HTERT RPE-1 (cell line): ENCODE results near the gene GRIN3B.
"Not testable (repeated sequence)": the region's sequence is repeated elsewhere in the genome, so short reads cannot be mapped to it uniquely, and the experiment has no call there.

Experiments
- in situ Hi-C: fragments of 300-500 bp; cut with MboI; formaldehyde crosslinking; loops from 4 replicates; pipeline ENCODE4 v1.14.3; 2020; ENCODE audit warnings: low sequenced_read_pairs

Gene GRIN3B

DNA sequence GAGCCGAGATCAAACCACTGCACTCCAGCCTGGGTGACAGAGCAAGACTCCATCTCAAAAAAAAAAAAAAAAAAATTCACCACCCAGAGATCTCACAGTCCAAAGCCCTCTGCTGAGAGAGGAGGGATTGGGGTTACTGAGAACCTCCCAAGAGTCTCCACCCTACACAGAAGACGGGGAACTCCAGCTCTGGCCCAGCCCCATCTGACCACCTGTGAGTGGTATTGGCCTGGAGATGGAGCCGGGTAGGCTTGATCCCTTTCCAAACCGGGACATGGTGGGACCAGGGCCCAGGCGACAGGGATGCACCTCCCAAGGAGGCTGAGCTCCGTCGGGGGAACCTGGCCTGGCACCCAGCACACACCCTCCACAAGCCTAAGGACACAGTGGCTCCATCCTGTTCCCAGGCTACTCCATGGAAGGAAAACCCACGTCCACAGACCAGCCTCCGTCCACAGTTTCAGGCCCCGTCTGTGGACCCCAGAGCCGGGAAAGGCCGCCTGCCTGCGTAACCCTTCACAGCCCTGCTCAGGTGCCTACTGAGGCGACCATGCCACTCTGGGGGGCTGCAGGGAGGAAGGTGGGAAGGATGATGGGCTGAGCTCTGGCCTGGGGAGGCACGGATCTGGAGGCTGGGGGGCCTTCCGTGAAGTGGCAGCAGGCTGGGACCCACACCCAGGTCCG is 18.9 kb downstream of the GRIN3B start:
- in situ Hi-C loops = no loop called here

DNA sequence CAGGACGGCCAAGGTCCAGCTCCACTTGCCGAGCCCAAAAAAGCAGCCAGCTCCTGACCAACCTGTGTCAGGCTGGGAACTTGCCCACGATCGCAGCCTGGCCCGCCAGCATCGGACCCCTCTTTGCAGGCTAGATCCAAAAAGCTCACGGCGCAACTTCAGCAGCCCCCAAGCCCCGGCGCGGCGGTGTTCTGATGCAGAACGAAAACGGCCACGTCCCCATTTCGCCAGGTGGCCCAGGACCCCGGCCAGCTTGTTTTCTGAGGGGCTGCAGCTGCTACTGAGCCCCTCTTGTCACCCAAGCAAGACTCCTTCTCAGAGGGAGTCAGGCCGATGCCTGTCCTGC is 19.4 kb downstream of the GRIN3B start:
- in situ Hi-C loops = no loop called here

DNA sequence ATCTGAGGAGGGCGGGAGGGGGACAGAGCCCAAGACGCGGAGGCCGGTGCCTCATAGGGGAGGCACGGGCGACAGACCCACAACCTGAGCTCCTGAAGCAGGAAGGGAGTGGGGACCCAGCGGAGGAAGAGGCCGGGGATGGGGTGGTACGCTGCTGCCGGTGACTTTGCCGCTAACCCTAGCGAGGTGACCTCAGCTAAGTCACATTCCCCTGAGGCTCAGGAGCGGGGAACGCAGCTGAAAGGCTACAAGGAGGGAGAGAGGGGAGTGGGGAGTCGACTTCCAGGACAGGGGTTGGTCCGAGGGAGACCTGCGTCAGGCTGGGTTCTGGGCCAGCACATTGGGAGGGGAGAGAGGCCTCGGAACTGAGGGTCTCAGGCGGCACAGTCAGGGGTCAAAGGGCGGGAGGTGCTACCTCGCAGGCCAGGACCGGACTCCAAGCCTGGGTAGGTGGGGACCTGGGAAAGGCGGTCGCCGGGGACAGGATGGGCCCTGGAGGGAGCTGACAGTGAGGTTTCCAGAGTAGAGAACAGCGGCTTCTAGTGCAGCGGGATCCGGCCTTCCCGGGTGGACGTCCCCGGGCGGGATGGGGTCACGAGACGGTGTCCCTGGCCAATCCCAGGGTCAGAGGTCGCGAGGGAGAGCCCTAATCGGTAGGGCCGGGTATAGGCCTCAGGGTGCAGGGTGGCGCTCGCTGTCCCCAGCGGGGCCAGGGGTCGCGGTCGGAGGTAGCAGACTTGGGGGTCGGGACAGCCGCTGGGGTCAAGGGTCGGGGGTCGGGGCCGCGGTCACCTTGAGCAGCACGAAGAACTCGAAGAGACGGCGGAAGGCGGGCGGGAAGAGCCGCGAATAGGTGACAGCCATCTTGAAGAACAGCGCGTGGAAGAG is 20.0 kb downstream of the GRIN3B start:
- in situ Hi-C loops = no loop called here

DNA sequence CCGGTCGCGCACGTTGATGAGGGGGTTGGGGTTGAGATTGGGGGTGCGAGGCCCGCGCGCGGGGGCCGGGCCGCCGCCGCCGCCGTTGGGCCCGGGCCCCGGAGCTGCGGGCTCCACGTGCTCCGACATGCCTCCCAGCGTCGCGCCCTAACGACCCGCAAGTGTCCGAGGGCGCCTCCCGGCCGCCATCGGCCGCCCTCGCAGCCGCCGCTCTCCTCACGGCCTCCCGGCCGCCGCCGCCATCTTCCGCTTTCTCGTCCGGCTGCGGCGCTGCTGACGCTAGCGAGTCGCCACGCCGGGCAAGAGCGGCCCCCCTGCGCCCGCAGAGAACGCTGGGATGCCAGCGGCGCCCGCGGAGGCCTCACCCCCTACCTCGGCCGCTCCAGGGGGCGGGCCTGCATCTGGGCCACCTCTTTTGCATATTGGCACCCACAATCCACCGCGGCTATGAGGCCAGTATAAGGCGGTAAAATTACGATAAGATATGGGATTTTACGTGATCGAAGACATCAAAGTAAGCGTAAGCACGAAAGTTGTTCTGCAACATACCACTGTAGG is 20.7 kb downstream of the GRIN3B start, which contains the start of gene TMEM259:
TMEM259 (minus strand) TSS at position 256 of the 558 bp plus-strand sequence; CDS start at position 129, 127 bp downstream.
- in situ Hi-C loops = no loop called here

DNA sequence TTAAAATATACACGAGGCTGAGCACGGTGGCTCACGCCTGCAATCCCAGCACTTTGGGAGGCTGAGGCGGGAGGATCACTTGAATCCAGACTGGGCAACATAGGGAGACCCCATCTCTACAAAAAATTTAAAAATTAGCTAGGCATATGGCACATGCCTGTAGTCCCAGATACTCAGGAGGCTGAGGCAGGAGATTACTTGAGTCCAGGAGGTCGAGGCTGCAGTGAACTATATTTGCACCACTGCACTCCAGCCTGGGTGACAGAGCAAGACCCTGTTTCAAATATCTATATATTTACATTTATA is 23.6 kb downstream of the GRIN3B start:
- in situ Hi-C loops = not testable (repeated sequence)

DNA sequence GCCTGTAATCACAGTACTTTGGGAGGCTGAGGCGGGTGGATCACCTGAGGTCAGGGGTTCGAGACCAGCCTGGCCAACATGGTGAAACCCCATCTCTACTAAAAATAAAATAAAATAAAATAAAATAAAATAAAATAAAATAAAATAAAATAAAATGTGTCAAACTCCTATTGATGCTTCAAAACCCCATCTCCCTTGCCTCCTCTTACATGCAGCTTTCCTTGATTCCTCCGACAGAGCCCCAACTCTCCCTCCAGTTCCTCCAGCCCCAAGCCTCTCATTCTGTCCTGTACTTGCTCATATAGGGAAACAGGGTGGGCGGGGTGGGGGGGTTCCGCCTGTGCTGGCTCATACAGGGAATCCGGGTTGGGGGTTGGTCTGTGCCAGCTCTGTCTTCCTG is 24.9 kb downstream of the GRIN3B start:
- in situ Hi-C loops = not testable (repeated sequence)

DNA sequence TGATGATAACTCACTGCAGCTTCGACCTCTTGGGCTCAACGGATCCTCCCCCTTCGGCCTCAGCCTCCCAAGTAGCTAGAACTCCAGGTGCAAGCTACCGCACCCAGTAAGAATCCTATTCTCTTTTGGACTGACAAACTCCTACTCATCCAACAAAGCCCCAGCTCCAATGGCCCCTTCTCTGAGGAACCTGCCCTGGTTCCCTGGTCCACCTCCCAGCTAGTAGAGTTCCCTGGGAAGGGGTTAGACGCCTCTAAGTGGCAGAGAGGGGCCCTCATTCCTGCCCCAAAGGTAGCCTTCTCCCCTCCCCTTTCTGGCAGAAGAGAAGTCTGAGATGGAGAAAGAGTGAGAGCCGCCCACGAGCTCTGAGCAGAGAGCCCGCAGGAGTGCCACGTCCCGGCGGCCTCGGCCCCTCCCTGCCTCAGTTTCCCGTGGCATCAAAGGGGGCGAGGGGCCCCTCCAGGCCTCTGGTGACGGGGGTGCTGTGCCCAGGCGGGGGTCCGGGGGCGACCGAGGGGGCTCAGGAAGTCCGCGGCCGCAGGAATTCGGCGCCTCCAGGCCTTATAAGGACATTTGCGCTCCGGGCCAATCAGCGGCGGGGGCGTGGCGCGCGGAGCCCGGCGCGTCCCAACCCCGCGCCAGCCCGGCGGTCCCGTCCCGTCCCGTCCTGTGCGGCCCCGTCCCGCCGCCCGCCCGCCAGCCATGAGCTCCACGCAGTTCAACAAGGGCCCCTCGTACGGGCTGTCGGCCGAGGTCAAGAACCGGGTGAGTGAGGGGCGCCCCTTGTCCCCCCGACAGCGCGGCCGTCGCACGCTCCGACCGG is 26.0 kb downstream of the GRIN3B start, which contains the start of gene CNN2:
CNN2 (plus strand) TSS at position 649 of the 823 bp plus-strand sequence; CDS start at position 703, 54 bp downstream.
- in situ Hi-C loops = no loop called here

DNA sequence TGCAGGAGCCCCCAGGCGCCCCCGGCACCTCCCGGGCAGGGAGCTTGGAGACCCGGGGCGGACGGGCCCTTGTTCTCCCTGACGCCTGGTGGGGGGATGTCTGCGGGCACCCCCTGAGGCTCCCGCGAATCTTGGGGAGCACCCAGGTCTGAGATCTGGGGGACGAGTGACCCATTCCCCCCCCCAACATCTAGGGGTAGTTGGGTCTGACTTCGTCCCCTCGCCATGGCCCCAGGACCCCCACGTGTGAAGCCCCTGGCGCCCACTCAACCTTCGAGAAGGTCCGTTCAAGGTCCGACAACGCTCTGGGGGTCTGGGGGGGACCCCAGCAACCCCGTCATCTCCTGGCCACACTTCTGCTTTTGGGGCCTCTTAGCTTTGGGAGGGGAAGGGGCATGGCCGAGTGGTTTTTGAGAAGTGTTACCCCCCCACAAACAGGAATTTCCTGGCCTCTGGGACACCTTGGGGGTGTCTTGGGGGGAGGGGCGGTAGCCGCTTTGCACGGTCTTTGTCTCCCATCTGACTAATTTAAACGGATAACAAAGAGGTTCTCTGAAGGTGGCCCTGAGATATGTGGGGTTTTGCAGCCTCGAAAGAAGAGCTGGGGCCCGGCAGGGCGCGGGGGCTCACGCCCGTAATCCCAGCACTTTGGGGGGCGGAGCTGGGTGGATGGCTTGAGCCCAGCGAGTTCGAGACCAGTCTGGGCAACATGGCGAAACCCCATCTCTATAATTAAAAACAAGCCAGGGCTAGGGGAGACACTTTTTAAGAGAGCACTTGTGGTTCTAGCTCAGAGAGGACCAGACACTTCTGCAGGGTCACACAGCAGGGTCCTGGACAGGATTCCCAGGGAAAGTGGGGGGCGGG is 26.8 kb downstream of the GRIN3B start:
- in situ Hi-C loops = no loop called here

DNA sequence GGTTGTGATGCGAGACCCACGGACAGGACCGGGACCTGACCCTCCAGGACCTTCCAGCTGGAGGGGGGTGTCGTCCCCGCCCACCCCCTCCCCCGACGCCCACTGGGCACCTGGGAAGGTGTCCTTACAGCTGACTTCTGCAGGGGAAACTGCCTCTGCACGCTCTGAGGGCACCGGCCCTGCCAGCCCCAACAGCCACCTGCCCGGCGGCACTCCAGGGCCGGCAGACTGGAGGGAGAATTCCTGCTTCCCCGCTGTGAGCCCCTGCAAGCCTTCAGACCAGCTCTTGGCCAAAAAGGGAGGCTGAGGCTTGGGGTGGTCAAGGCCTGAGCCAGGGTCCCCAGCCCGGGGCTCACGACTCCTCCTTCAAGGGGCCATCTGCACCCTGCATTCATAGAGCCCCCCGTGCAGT is 27.4 kb downstream of the GRIN3B start:
- in situ Hi-C loops = no loop called here

DNA sequence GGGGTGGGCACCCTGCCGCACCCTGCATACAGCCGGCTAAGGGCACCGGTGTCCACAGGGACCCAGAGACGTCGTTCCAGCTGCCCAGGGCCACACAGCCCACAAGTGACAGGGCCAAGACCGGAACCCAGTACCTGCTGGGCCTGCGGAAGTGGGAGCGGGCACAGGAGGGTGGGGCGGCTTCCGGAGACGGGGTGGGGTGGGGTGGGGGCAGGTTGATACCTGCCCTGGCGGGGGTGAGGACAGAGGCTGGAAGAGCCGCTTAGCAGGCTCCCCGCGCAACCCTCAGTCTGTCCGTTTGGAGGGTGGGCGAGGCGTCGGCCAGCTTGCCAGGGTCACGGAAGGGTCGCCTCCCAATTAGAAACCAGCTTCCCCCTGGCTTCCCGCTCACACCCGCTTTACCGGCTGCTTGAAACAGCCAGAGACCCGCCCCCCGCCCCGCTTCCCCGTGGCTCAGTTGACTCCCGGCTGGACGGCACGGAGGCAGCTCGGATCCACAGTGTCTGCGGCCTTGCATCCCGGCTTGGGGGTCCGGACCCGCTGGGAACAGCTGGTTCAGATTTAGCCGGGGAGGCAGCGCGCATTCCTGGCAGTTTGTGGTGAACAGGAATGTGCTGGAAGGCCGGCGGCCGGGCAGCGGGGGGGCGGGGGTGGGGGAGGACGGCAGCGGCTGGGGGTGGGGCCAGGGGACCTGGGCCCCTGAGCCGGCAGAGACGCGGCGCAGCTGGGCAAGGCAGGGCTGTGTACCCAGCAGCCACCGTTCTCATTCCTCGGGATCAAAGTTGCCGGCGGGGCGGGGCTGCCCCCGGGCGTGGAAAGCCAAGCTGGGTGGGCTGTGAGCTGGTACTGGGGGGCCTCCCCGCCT is 28.1 kb downstream of the GRIN3B start:
- in situ Hi-C loops = no loop called here

DNA sequence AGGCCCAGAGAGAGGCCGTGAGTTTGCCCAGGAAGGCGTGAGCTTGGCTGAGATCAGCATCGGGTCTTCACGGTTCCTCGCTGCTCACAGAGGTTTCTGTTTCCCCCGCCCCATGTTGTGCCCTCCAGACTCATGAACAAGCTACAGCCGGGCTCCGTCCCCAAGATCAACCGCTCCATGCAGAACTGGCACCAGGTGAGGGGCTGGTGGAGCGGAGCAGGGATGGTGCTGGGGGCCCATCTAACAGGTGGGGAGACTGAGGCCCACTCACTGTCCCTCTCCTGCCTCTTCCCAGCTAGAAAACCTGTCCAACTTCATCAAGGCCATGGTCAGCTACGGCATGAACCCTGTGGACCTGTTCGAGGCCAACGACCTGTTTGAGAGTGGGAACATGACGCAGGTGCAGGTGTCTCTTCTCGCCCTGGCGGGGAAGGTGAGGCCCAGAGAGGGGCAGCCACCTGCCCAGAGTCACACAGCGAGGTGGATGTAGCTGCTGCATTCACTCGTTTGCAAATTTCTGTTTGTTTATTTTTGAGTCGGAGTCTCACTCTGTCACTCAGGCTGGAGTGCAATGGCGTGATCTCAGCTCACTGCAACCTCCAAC is 32.1 kb downstream of the GRIN3B start:
- in situ Hi-C loops = no loop called here

DNA sequence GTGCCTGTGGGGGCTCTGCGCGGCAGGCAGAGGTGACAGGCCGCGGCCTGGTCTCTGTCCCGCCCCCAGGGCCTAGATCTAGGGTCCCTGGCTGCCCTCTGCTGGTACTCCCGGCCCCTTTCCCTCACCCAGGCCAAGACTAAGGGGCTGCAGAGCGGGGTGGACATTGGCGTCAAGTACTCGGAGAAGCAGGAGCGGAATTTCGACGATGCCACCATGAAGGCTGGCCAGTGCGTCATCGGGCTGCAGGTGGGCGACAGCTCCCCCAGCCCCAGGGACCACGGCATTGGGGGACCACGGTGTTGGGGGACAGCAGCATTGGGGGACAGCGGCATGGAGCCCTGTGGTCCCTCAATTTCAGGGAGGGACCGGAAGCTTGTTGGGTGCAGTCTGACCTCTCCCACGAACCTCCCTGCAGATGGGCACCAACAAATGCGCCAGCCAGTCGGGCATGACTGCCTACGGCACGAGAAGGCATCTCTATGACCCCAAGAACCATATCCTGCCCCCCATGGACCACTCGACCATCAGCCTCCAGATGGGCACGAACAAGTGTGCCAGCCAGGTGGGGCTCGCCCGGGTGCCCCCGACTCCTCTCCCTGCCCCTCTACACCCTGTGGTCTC is 35.9 kb downstream of the GRIN3B start:
- in situ Hi-C loops = no loop called here

DNA sequence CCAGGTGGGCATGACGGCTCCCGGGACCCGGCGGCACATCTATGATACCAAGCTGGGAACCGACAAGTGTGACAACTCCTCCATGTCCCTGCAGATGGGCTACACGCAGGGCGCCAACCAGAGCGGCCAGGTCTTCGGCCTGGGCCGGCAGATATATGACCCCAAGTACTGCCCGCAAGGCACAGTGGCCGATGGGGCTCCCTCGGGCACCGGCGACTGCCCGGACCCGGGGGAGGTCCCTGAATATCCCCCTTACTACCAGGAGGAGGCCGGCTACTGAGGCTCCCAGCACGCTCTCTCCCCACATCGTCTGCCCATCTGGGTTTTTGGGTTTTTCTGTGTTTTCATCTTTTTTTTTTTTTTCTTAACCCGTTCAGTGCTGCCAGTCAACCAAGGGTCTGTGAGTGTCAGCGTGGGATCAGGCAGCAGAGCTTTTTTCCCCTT is 37.4 kb downstream of the GRIN3B start:
- in situ Hi-C loops = no loop called here

DNA sequence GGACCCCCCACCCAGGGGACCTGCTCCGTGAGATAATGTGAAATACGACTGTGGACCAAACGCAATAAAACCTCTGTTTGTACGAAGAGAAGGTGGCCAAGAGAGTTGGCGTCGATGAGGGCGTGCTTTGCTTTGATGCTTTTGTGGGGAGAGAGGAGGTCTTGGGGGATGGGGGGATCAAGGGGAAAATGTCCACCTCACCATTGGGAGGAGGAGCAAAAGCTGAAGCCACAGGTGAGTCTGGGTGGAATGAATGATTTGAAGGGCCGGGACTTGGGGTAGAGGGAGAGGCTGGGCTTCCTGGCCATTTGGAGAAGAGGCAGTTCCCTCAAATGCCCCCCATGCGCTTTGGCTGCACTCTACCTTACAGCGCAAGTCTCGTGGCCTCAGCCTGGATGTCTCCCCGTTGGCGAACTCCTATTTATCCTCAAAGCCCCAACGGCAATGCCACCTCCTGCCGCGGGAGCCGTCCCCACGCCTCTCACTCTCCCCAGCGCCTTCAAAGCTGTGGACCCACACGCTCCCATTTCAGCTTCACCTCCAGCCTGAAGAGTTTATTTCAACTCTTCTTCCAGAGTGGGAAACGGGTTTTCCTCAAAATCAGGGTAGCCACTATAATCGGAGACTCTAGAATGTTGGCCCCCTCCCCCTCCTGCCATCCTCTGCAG is 38.9 kb downstream of the GRIN3B start:
- in situ Hi-C loops = no loop called here

DNA sequence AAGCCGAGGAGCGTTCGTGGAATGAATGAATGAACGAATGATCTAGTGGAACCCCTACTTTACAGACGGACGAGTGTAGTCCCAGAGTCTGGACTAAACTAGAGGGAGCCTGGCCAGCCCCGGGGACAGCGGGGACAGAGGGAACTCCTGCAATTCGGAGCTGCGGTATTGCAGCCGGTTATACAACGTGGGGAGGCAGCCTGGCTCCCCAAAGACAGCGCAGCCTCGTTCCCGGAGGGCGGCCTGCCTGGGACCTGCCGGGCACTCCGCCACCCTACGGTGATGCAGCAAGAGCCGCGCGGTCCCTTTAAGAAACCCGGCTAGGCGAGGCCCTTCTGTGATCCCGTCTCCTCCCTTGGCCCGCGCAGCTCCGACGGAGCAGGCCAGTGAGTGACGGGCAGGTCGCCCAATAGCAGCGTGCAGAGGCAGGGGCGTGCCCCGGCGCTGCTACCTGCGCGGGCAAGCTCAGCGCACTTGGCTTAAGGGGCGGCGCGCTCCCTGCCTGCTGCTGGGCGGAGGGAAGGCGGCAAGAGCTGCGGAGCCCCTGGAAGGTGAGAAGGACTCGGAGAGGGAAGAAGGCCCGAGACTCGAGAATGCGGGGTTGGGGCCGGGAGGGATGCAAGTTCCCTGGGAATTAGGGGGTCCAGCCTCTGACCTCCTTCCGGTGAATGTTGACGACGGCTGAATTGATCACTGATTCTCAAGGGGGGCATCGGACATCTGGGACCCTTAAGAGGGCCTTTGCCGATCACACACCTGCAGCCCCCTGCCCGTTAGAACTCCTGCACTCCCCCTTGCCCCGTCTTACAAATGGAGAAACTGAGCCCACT is 39.6 kb downstream of the GRIN3B start, which contains the start of gene ABCA7:
ABCA7 (plus strand) TSS at position 462 of the 830 bp plus-strand sequence. CDS start 1,255 bp downstream, outside the sequence.
- in situ Hi-C loops = no loop called here

DNA sequence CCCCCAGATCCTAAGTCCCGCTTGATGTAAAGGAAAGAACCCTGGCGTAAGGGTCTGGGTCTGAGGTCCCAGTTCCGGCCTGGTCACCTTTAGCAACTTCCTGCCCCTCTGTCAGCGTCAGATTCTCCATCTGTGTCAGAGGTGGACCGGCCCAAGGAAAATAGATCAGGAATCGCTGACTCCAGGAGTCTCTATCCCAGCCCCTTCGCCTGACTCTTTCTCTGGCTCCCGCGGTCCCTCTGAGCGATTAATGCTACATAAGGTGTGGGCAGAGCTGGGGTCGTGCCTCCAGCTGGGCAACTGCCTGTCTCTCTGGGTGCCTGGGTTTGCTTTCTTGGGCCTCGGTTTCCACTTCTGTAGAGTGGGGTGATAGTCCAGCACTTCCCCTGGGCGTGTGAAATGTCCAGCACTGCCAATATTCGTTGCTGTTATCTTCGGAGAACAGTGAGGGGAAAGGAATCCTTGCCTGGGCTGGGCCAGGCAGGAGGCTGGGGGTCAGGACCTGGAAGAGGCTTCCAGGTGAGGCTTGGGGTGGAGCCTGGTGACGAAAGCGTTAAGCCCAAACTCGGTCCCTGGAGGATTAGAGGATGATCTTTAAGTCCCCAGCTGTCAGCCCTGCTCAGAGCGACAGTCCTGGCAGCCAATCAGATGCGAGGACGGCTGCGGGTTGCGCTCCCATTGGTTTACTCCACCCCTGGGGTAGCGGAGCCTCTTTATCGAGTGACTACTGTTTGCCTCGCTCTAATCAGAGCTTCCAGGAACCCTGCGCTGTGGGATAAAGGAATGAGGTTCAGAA is 40.5 kb downstream of the GRIN3B start:
- in situ Hi-C loops = no loop called here
